ENCODE data around the gene PPP1R13B.

Gene PPP1R13B

DNA sequence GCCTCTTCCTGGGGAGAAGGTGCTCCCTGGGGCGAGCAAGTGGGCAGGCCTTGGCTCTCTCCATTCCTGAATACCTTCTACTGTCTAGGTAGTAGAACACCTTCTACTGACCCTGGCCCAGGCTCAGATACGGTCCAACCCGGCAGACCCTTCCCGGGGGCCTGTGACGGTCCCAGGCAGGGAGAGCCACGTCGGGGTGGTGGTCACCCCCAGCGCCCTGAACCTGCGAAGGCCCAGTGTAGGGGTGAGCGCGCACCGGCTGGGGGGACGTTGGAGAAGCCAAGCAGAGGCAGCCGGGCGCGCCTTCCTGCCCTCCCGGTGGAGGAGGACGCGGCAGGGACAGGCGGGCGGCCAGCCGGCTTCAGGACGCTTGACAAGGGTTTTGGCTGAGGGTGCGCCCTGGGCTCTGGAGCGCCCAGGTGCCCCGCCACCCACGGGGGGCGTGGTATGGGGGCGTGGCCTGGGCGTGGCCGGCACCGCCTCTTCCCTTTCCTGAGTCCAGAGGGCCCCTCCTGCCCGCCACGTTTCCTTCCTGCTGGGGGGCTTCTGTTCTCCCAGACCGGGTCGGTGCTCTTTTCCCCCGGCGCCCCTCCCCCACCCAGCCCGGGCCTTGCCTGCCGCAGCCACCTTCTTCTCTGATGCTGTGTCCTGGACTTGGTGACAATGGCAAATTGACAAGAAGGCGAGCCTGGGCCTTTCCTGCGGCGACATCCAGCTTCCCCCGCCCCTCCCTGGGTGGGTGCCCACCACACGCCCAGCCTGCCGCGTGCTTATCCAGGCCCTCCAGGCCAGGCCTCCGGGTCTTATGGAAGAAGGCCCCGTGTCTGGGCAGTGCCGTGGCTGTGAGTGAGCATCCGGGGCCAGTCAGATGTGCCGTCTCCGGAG lies 24.5 kb upstream of the PPP1R13B start:
- Mint-ChIP-seq H3K36me3 (ENCODE audit: low read depth) (no peaks in the 10 kb centered on the region), H3K4me1 (peaks cover 14% of the 10 kb centered on the region), H3K4me3 (peak overlapping the region; percentile 84), H3K9me3 (no peaks in the 10 kb centered on the region), H3K27me3 (no peaks in the 10 kb centered on the region), H3K27ac (peak overlapping the region; percentile 86)
- DNase-seq (peak; percentile 87), ATAC-seq (peak; percentile 86)

DNA sequence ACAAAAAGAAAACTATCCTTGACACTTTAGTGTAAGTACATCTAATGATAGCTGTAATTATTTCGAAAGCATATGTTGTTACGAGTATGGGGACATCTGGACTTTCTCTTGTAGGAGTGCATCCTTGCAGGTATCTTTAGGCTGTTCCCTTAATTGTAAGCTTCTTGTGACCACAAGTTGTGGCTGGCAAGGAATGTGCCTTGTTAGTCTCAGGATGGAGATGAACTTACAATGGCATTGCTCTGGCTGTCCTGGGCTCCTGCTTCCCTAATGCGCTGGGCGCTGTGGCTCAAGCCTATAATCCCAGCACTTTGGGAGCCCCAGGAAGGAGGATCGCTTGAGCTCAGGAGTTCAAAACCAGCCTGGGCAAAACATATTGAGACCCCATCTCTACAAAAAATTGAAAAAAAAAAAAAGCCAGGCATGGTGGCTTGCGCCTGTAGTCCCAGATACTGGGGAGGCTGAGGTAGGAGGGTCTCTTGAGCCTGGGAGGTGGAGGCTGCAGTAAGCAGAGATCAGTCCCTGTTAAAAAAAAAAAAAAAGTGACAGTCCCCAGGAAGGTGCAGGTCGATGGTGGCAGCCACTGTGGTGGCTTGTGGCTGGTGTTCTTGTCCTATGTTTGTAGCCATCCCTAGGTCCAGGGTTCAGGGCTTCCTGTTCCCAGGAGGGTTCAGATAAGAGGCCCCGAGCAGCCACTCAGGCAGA lies 23.7 kb upstream of the PPP1R13B start:
- no peaks in the 10 kb centered on the region for H3K9me3 Mint-ChIP-seq
- peak overlapping the region; percentile 84 for H3K4me3 Mint-ChIP-seq
- H3K4me1 Mint-ChIP-seq = peaks cover 14% of the 10 kb centered on the region
- no peak for DNase-seq
- no peak for ATAC-seq
- H3K27me3 Mint-ChIP-seq = no peaks in the 10 kb centered on the region
- H3K27ac Mint-ChIP-seq = no peak overlapping the region
- H3K36me3 Mint-ChIP-seq (ENCODE audit: low read depth) = no peaks in the 10 kb centered on the region

DNA sequence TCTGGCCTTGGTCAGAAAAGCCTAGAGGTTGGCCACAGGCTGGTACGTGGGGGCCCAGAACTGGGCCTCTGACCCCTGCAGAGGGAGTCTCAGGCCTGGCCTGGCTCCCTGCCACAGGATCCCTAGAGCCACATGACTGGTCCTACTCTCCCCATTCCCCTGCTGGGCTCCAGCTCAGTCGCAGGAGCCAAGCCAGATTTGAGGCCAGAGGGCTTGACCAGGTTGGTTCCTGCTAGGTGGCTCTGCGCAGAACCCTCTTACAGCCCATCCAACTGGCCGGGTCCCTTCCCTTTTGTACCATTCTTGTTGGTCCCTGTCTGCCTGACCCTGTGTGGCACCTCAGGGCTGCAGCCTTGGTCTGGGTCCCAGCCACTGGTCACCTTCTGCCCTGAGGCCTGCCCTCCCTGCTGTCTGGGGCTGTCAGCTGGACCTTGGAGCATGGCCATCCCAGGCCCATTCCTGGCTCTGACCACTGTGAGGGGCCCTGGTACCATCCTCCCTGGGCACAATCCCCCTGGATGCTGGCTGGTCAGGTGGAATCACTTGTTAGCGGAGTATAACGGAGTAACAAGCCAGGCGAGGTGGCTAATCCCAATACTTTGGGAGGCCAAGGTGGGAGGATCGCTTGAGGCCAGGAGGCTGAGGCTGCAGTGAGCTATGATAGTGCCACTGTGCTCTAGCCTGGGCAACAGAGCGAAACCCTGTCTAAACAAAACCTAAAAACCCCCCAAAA lies 22.9 kb upstream of the PPP1R13B start:
- Mint-ChIP-seq H3K9me3 (no peaks in the 10 kb centered on the region), H3K4me3 (no peak overlapping the region), H3K4me1 (peaks cover 14% of the 10 kb centered on the region), H3K36me3 (ENCODE audit: low read depth) (no peaks in the 10 kb centered on the region), H3K27ac (no peak overlapping the region), H3K27me3 (no peaks in the 10 kb centered on the region)
- DNase-seq = no peak
- ATAC-seq = no peak

DNA sequence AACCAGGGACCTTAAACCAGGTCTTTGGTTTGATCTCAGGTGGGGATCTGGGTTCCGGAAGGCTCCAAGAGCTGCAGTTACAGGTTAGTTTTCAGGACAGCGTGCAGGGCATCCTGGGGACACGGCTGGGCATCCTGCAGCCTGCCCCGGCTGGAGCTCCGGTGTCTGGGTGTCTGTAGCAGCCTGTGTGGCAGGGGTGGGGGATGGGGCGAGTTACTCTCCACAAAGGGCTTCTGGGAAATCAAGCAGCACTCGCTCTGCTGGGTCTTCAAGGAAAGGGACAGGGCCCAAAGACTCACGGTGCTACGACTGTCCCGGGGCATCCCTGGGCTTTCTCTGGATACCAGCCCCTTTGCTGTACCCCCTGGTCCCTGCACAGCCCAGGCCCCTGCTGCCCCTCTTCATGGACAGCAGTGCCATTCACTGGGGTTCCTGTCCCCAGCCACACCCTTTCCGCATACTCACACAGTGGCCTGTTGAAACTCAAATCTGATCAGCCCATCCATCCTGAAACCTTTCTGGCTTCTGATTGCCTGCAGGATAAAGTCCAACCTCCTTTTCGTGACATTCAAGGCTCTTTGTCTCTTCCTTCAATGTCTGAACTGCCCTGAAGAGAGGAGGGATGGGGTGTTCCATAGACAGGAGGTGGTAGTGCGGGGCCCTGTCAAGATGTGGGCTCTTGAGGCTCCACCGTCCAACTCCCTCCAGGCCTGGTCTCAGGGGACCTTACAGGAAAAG lies 22.2 kb upstream of the PPP1R13B start:
- no peak for ATAC-seq
- H3K4me3 Mint-ChIP-seq = no peak overlapping the region
- no peaks in the 10 kb centered on the region for H3K9me3 Mint-ChIP-seq
- peaks cover 11% of the 10 kb centered on the region for H3K4me1 Mint-ChIP-seq
- H3K36me3 Mint-ChIP-seq (ENCODE audit: low read depth) = no peaks in the 10 kb centered on the region
- DNase-seq = no peak
- H3K27ac Mint-ChIP-seq = no peak overlapping the region
- no peaks in the 10 kb centered on the region for H3K27me3 Mint-ChIP-seq

DNA sequence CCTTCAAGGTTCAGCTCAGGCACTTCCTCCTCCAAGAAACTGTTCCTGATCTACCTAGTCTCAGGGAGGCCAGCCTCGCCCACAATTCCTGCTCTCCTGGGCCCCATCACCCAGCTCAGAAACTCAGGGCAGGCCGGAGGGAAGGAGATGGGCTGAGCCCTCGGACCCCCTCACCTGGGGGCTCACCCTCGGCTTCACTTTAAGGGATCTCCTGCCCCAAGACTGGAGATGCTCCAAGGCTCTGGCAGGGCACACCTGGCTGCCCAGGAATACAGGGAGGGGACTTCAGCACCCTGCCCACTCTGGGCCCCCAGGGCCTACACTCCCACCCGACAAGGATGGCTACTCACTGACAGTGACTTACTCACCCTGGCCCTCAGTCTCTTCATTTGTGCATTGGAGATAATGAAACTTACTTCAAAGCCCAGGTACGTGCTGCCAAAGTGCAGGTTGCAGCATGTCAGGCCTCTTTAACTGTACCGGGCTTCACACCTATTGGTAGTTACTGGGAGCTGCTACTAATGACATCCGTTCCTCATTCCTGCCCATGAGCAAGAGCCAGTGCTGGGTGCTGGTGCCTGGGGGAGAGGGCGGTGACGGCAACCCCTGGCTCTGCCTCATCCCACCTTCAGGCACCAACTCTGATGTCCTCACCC lies 21.0 kb upstream of the PPP1R13B start:
- Mint-ChIP-seq H3K36me3 (ENCODE audit: low read depth) (no peaks in the 10 kb centered on the region), H3K9me3 (no peaks in the 10 kb centered on the region), H3K4me1 (peaks cover 8% of the 10 kb centered on the region), H3K27ac (no peak overlapping the region), H3K4me3 (no peak overlapping the region), H3K27me3 (no peaks in the 10 kb centered on the region)
- DNase-seq (no peak), ATAC-seq (no peak)

DNA sequence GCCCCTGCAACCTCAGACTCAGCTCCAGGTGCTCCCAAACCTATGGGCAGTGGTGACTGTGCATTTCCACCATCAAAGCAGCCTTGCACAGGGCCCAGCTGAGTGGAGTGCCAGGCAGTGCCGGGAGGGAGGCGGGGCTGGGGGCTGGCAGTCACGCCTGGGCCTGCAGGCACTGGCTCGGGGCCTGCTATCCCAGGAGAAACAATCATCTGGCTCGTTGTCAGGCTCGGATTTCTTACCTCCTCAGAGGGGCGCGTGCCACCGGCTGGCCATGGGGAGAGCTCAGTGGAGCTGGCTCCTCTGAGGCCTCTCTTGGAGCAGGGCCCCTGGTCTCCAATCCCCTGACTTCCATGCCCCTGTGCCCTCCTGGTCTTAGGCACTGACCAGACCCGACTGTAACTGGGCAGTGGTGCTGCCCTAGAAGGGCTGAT lies 20.2 kb upstream of the PPP1R13B start:
- no peaks in the 10 kb centered on the region for H3K36me3 Mint-ChIP-seq (ENCODE audit: low read depth)
- H3K27me3 Mint-ChIP-seq = peaks cover 2% of the 10 kb centered on the region
- H3K4me1 Mint-ChIP-seq = peaks cover 3% of the 10 kb centered on the region
- DNase-seq (no peak), ATAC-seq (no peak)
- no peaks in the 10 kb centered on the region for H3K9me3 Mint-ChIP-seq
- H3K4me3 Mint-ChIP-seq = no peak overlapping the region
- no peak overlapping the region for H3K27ac Mint-ChIP-seq

DNA sequence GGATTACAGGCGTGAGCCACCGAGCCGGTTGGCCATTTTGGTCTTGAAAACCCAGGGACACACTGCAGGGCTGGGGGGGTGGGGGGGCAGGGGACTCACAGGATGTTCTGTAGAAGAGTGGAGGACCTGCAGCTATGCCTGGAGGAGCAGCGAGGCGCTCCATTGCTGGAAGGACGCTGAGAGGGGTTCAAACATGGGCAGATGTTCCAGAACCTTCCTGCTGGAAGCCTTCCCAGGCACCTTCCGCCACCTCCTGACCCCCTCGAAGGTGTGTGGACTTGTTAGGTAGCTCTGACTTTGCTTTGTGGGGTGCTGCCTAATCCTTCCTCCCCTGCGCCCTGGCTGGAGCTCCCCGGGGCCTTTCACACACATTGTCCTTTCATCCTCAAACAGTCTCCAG lies 19.6 kb upstream of the PPP1R13B start:
- Mint-ChIP-seq H3K4me1 (no peaks in the 10 kb centered on the region), H3K36me3 (ENCODE audit: low read depth) (no peaks in the 10 kb centered on the region), H3K27me3 (peaks cover 2% of the 10 kb centered on the region), H3K27ac (no peak overlapping the region), H3K9me3 (no peaks in the 10 kb centered on the region), H3K4me3 (no peak overlapping the region)
- DNase-seq (no peak), ATAC-seq (no peak)

DNA sequence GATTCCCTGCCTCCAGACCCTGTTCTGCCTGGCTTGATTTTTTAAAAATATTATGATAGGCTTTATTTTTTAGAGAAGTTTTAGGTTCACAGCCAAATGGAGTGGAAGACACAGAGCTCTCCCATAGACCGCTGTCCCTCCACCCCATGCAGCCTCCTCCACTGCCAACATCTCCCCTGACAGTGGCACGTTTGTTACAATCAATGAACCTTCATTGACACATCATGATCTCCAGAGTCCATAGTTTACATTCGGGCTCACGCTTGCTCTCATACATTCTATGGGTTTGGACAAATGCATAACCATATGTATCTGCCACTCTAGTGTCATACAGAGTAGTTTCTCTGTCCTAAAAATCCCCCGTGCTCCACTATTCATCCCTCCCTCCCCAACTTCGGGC lies 15.9 kb upstream of the PPP1R13B start:
- Mint-ChIP-seq H3K36me3 (ENCODE audit: low read depth) (no peaks in the 10 kb centered on the region), H3K27ac (no peak overlapping the region), H3K4me1 (no peaks in the 10 kb centered on the region), H3K4me3 (no peak overlapping the region), H3K9me3 (no peaks in the 10 kb centered on the region), H3K27me3 (peaks cover 6% of the 10 kb centered on the region)
- DNase-seq = no peak
- no peak for ATAC-seq

DNA sequence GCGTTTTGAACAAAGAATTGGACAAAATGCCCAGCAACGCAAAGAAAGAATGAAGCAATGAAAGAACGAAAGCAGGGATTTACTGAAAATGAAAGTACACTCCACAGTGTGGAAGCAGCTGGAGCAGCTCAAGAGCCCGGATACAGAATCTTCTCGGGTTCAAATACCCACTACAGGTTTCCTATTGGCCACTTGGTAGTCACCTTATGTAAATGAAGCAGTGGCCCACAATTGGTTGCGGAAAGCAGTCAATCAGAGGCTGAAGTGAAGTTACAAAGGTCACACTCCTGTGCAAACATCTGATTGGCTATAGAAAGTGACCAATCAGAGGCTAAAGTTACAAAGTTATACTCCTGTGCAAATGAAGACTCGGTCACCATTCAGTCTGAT lies 15.0 kb upstream of the PPP1R13B start:
- DNase-seq = no peak
- Mint-ChIP-seq H3K4me3 (no peak overlapping the region), H3K27ac (no peak overlapping the region), H3K27me3 (peaks cover 6% of the 10 kb centered on the region), H3K36me3 (ENCODE audit: low read depth) (no peaks in the 10 kb centered on the region), H3K4me1 (no peaks in the 10 kb centered on the region), H3K9me3 (no peaks in the 10 kb centered on the region)
- no peak for ATAC-seq

DNA sequence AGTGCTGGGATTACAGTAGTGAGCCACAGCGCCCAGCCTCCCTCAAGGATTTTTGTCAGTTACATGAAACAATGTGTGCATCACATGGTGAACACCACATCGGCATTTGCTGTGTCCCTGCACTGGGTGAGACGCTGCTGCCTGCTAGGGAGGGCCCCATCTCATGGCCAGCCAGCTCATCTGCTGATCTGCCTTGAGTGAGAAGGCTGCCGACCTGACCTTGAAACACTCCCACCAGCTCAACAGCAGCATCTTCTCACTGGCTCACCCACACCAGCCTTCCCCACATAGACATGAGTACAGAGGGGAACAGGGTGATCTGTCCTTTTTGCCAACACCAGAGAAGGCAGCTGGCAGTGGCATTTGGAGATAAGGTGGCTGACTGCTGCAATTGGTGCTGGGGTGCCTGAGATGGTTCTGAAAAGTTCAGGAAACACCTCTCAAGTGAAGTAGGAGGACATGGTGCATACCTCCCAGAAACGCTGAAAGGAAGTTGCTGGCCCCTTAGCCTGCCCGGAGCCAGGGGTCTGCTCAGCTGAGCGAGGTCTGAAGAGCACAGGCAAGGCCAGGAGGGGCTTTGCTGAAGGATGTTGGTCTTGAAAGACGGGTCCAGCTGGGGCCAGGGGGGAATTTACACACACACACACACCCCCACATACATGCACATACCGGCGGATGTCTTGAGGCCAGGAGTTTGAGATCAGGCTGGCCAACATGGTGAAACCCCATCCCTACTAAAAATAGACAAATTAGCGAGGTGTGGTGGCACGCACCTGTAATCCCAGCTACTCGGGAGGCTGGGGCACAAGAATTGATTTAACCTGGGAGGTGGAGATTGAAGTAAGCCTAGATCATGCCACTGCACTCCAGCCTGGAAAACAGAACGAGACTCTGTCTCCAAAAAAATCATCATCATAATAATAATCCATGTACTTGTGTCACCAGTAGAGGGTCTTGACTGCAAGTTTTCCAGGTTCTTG lies 14.3 kb upstream of the PPP1R13B start:
- Mint-ChIP-seq H3K4me3 (no peak overlapping the region), H3K9me3 (no peaks in the 10 kb centered on the region), H3K4me1 (no peaks in the 10 kb centered on the region), H3K27ac (no peak overlapping the region), H3K36me3 (ENCODE audit: low read depth) (no peaks in the 10 kb centered on the region), H3K27me3 (peaks cover 6% of the 10 kb centered on the region)
- ATAC-seq (peak; percentile 13), DNase-seq (no peak)

DNA sequence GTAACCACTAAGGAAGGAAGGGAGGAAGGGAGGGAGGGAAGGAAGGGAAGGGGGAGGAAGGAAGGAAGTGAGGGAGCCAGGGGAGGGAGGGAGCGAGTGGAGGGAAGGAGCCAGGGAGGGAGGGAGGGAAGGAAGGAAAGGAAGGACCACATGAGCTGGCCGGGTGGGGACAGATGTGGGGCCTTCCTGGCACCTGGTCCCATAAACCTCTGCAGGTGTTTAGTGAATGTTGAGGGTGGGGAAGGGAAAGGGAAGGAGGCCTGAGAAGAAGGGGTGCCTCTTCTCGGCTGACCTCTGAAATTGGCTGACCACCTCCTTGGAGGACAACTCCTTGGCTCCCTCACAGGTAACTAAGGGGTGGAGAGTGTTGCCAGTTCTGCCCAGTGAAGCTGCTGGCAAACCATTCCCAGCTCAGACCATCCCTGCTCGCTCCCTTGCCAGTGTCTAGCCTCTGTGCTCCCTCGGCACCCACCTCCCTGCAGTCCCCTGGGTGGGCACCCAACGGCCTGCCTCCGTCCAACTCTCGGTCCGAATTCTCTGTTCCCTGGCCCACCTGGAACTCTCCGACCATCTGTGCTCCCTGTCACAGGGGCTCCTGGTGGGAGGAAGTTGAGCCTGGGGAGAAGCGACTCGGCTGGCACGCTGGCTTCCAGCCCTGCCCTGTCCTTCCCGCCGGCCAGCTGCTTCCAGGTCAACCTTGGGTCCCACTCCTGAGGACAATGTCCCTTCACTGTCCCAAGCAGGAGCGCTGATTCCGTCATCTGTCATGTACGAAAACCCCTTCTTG lies 12.2 kb upstream of the PPP1R13B start:
- H3K9me3 Mint-ChIP-seq = no peaks in the 10 kb centered on the region
- H3K4me3 Mint-ChIP-seq = no peak overlapping the region

DNA sequence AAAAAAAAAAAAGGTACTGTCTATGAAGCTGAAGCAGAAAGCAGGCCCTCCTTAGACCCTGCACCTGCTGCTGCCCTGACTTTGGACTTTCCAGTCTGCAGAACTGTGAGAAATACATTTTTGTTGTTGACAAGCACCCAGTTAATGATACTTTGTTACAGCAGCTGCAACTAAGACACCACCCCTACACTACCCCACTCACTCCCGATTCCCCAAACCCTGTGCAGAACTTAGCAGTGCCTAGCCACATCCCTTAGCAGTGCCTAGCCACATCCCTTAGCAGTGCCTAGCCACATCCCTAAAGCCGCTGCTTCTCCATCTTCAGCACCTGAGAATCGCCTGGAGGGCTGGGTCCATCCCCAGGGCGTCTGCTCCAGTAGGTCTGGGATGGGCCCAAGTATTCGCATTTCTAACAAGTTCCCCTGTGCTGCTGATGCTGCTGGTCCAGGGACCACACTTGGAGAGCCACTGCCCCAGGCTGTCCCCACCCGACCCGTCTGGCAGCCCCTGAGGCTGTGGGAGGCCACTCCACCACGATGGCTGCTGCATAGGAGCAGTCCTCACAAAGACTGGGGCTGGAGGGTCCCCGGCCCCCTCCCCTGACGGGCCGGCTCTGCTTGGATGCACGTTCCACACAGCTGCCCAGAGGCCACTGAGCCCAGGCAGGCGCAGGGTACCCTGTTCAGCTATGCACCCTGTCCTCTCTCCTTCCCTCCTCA lies 10.8 kb upstream of the PPP1R13B start:
- no peak for ATAC-seq
- H3K4me1 Mint-ChIP-seq = no peaks in the 10 kb centered on the region
- H3K4me3 Mint-ChIP-seq = no peak overlapping the region
- no peak overlapping the region for H3K27ac Mint-ChIP-seq
- H3K9me3 Mint-ChIP-seq = no peaks in the 10 kb centered on the region
- no peak for DNase-seq
- H3K27me3 Mint-ChIP-seq = peaks cover 6% of the 10 kb centered on the region
- no peaks in the 10 kb centered on the region for H3K36me3 Mint-ChIP-seq (ENCODE audit: low read depth)

More for the DNA sequence above, 12.2 kb upstream of the PPP1R13B start:
- Mint-ChIP-seq H3K27me3 (peaks cover 6% of the 10 kb centered on the region), H3K36me3 (ENCODE audit: low read depth) (no peaks in the 10 kb centered on the region), H3K4me1 (no peaks in the 10 kb centered on the region), H3K27ac (no peak overlapping the region)
- DNase-seq = no peak
- no peak for ATAC-seq
